ENCODE results near the gene RGS8. TPM values are rescaled to one million over a fixed set of nuclear protein-coding genes. Genes with fewer than 3 reads are reported as not detected.
"Not testable (repeated sequence)": the region's sequence is repeated elsewhere in the genome, so short reads cannot be mapped to it uniquely, and the experiment has no call there.

Gene RGS8
- total RNA-seq, 1 experiment from 2014 or later: 0.37 TPM

GRCh38 chr1:182714546-182714945 is 30.2 kb upstream of the RGS8 start:
- H3K9me3 ChIP-seq (replicated peaks): no peaks in the 10 kb centered on the region
- H3K4me1 ChIP-seq (replicated peaks): no peaks in the 10 kb centered on the region
- H3K36me3 ChIP-seq: no peaks in the 10 kb centered on the region
- H3K27ac ChIP-seq: no peak overlapping the region
- DNase-seq (ENCODE audit: low read depth in 1 of 2, low spot score in 2 of 2): no peak
- no peaks in the 10 kb centered on the region for H3K27me3 ChIP-seq (replicated peaks)
- H3K4me3 ChIP-seq: no peak overlapping the region

- H3K36me3 ChIP-seq: no peaks in the 10 kb centered on the region
- H3K9me3 ChIP-seq (replicated peaks): no peaks in the 10 kb centered on the region
- DNase-seq (ENCODE audit: low read depth in 1 of 2, low spot score in 2 of 2): no peak
- H3K4me3 ChIP-seq: no peak overlapping the region
- no peak overlapping the region for H3K27ac ChIP-seq
- H3K4me1 ChIP-seq (replicated peaks): no peaks in the 10 kb centered on the region
- no peaks in the 10 kb centered on the region for H3K27me3 ChIP-seq (replicated peaks)
Measured at GRCh38 chr1:182713939-182714338, 29.6 kb upstream of the RGS8 start.

GRCh38 chr1:182713492-182713891 is 29.1 kb upstream of the RGS8 start:
- Histone ChIP-seq H3K27ac (no peak overlapping the region), H3K27me3 (replicated peaks) (no peaks in the 10 kb centered on the region), H3K9me3 (replicated peaks) (no peaks in the 10 kb centered on the region), H3K4me3 (no peak overlapping the region), H3K36me3 (no peaks in the 10 kb centered on the region), H3K4me1 (replicated peaks) (no peaks in the 10 kb centered on the region)
- no peak for DNase-seq (ENCODE audit: low read depth in 1 of 2, low spot score in 2 of 2)

- Histone ChIP-seq H3K9me3 (replicated peaks) (no peaks in the 10 kb centered on the region), H3K27me3 (replicated peaks) (no peaks in the 10 kb centered on the region), H3K27ac (no peak overlapping the region), H3K4me3 (no peak overlapping the region), H3K4me1 (replicated peaks) (no peaks in the 10 kb centered on the region), H3K36me3 (no peaks in the 10 kb centered on the region)
- DNase-seq (ENCODE audit: low read depth in 1 of 2, low spot score in 2 of 2): no peak
Measured at GRCh38 chr1:182709855-182710254, 25.5 kb upstream of the RGS8 start.

GRCh38 chr1:182709225-182709764 is 24.9 kb upstream of the RGS8 start:
- H3K27me3 ChIP-seq (replicated peaks): no peaks in the 10 kb centered on the region
- H3K4me1 ChIP-seq (replicated peaks): no peaks in the 10 kb centered on the region
- H3K4me3 ChIP-seq: no peak overlapping the region
- no peaks in the 10 kb centered on the region for H3K36me3 ChIP-seq
- H3K27ac ChIP-seq: no peak overlapping the region
- DNase-seq (ENCODE audit: low read depth in 1 of 2, low spot score in 2 of 2): no peak
- no peaks in the 10 kb centered on the region for H3K9me3 ChIP-seq (replicated peaks)

- H3K36me3 ChIP-seq: no peaks in the 10 kb centered on the region
- no peaks in the 10 kb centered on the region for H3K9me3 ChIP-seq (replicated peaks)
- no peaks in the 10 kb centered on the region for H3K4me1 ChIP-seq (replicated peaks)
- DNase-seq (ENCODE audit: low read depth in 1 of 2, low spot score in 2 of 2): no peak
- no peaks in the 10 kb centered on the region for H3K27me3 ChIP-seq (replicated peaks)
- no peak overlapping the region for H3K27ac ChIP-seq
- no peak overlapping the region for H3K4me3 ChIP-seq
Measured at GRCh38 chr1:182707122-182707521, 22.7 kb upstream of the RGS8 start.

- H3K4me3 ChIP-seq: no peak overlapping the region
- no peak for DNase-seq (ENCODE audit: low read depth in 1 of 2, low spot score in 2 of 2)
- H3K4me1 ChIP-seq (replicated peaks): no peaks in the 10 kb centered on the region
- no peaks in the 10 kb centered on the region for H3K36me3 ChIP-seq
- no peaks in the 10 kb centered on the region for H3K9me3 ChIP-seq (replicated peaks)
- no peak overlapping the region for H3K27ac ChIP-seq
- H3K27me3 ChIP-seq (replicated peaks): no peaks in the 10 kb centered on the region; the same call in 1 of the 2 replicates
Measured at GRCh38 chr1:182704677-182705076, 20.3 kb upstream of the RGS8 start.

- Histone ChIP-seq H3K27me3 (replicated peaks) (no peaks in the 10 kb centered on the region; the same call in 1 of the 2 replicates), H3K4me3 (no peak overlapping the region), H3K27ac (no peak overlapping the region), H3K9me3 (replicated peaks) (no peaks in the 10 kb centered on the region), H3K36me3 (no peaks in the 10 kb centered on the region), H3K4me1 (replicated peaks) (no peaks in the 10 kb centered on the region)
- no peak for DNase-seq (ENCODE audit: low read depth in 1 of 2, low spot score in 2 of 2)
Measured at GRCh38 chr1:182703539-182703938, 19.2 kb upstream of the RGS8 start.

- no peak overlapping the region for H3K4me3 ChIP-seq
- no peaks in the 10 kb centered on the region for H3K36me3 ChIP-seq
- H3K27me3 ChIP-seq (replicated peaks): no peaks in the 10 kb centered on the region; the same call in 1 of the 2 replicates
- H3K9me3 ChIP-seq (replicated peaks): no peaks in the 10 kb centered on the region
- H3K4me1 ChIP-seq (replicated peaks): no peaks in the 10 kb centered on the region
- DNase-seq (ENCODE audit: low read depth in 1 of 2, low spot score in 2 of 2): no peak
- no peak overlapping the region for H3K27ac ChIP-seq
Measured at GRCh38 chr1:182702826-182703524, 18.6 kb upstream of the RGS8 start.

- H3K27me3 ChIP-seq (replicated peaks): no peaks in the 10 kb centered on the region; the same call in 1 of the 2 replicates
- H3K27ac ChIP-seq: no peak overlapping the region
- no peaks in the 10 kb centered on the region for H3K4me1 ChIP-seq (replicated peaks)
- H3K36me3 ChIP-seq: no peaks in the 10 kb centered on the region
- no peak for DNase-seq (ENCODE audit: low read depth in 1 of 2, low spot score in 2 of 2)
- no peaks in the 10 kb centered on the region for H3K9me3 ChIP-seq (replicated peaks)
- no peak overlapping the region for H3K4me3 ChIP-seq
Measured at GRCh38 chr1:182700351-182700709, 15.9 kb upstream of the RGS8 start.

- no peak for DNase-seq (ENCODE audit: low read depth in 1 of 2, low spot score in 2 of 2)
- H3K27ac ChIP-seq: no peak overlapping the region
- H3K4me3 ChIP-seq: no peak overlapping the region
- no peaks in the 10 kb centered on the region for H3K9me3 ChIP-seq (replicated peaks)
- no peaks in the 10 kb centered on the region; the same call in 1 of the 2 replicates for H3K27me3 ChIP-seq (replicated peaks)
- no peaks in the 10 kb centered on the region for H3K36me3 ChIP-seq
- no peaks in the 10 kb centered on the region for H3K4me1 ChIP-seq (replicated peaks)
Measured at GRCh38 chr1:182699393-182700350, 15.3 kb upstream of the RGS8 start.

GRCh38 chr1:182698971-182699370 is 14.6 kb upstream of the RGS8 start:
- H3K4me3 ChIP-seq: no peak overlapping the region
- no peaks in the 10 kb centered on the region for H3K4me1 ChIP-seq (replicated peaks)
- no peaks in the 10 kb centered on the region for H3K9me3 ChIP-seq (replicated peaks)
- DNase-seq (ENCODE audit: low read depth in 1 of 2, low spot score in 2 of 2): no peak
- H3K36me3 ChIP-seq: no peaks in the 10 kb centered on the region
- H3K27ac ChIP-seq: no peak overlapping the region
- no peaks in the 10 kb centered on the region; the same call in 1 of the 2 replicates for H3K27me3 ChIP-seq (replicated peaks)

- H3K36me3 ChIP-seq; H3K4me3 ChIP-seq; H3K27me3 ChIP-seq (replicated peaks); DNase-seq (ENCODE audit: low read depth in 1 of 2, low spot score in 2 of 2); H3K27ac ChIP-seq; H3K4me1 ChIP-seq (replicated peaks); H3K9me3 ChIP-seq (replicated peaks): not testable (repeated sequence)
Measured at GRCh38 chr1:182693139-182693538, 8.8 kb upstream of the RGS8 start.

- Histone ChIP-seq H3K36me3 (no peaks in the 10 kb centered on the region), H3K27ac (no peak overlapping the region), H3K4me1 (replicated peaks) (no peaks in the 10 kb centered on the region), H3K4me3 (no peak overlapping the region), H3K9me3 (replicated peaks) (0 out of 2 replicates have a peak, but pooled peaks cover 4% of the 10 kb centered on the region), H3K27me3 (replicated peaks) (no peaks in the 10 kb centered on the region)
- no peak for DNase-seq (ENCODE audit: low read depth in 1 of 2, low spot score in 2 of 2)
Measured at GRCh38 chr1:182690886-182691443, 6.6 kb upstream of the RGS8 start.

Measured in SJSA1 (cell line).